Naive thymus-derived CD4-positive, alpha-beta T cell (primary cell): ENCODE data around the gene UBE2L6. TPM values are rescaled to one million over a fixed set of nuclear protein-coding genes. Genes with fewer than 3 reads are reported as not detected.

Source experiments
- ATAC-seq: fragments of 150-1000 bp; cut with Tn5 transposase; 2 replicates; pipeline ENCODE4 v1.10.0; 2021; ENCODE audit warnings: mild to moderate bottlenecking, moderate library complexity
- CTCF ChIA-PET: fragments of 350-600 bp; sonication (Branson Sonifier 250); formaldehyde crosslinking; loops from one replicate; lab custom pipeline; 2021; ENCODE audit warnings: antibody characterized with exemption; lab: Charles Lee
- POLR2A ChIA-PET: fragments of 350-600 bp; sonication (Branson Sonifier 250); formaldehyde crosslinking; loops from one replicate; lab custom pipeline; 2021; ENCODE audit warnings: antibody characterized with exemption, inconsistent platforms; lab: Charles Lee
- DNase-seq, 9 donors: peaks; one replicate each; pipeline versions ENCODE4 v3.0.0 to v3.0.0-alpha.2; 2020 to 2022; ENCODE audit warnings: mixed read lengths in 1 of 9
- H3K27ac ChIP-seq: one replicate; pipeline ENCODE4 v1.7.0; 2013; ENCODE audit warnings: mild to moderate bottlenecking, low read depth, low read length, moderate library complexity
- H3K27me3 ChIP-seq, 2 donors: one replicate each; pipeline ENCODE4 v1.7.0; 2013; ENCODE audit warnings: low read length in 2 of 2, mild to moderate bottlenecking in 2 of 2, moderate library complexity in 2 of 2; ENCODE audit not compliant: control insufficient read depth in 2 of 2, insufficient read depth in 2 of 2
- H3K36me3 ChIP-seq, 3 experiments: 1 replicate in 2 of 3; 2 replicates in 1 of 3; pipeline ENCODE4 v1.7.0; 2013; ENCODE audit warnings: low read length in 3 of 3, mild to moderate bottlenecking in 3 of 3, moderate library complexity in 1 of 3; ENCODE audit not compliant: insufficient read depth in 3 of 3, control insufficient read depth in 2 of 3
- H3K4me1 ChIP-seq, 2 donors: one replicate each; pipeline ENCODE4 v1.7.0; 2013; ENCODE audit warnings: low read length in 2 of 2, mild to moderate bottlenecking in 2 of 2, moderate library complexity in 1 of 2; ENCODE audit not compliant: control insufficient read depth in 2 of 2, insufficient read depth in 2 of 2
- H3K4me3 ChIP-seq: 2 replicates; pipeline ENCODE4 v1.7.0; 2013; ENCODE audit warnings: mild to moderate bottlenecking, low read length
- H3K9me3 ChIP-seq, 3 experiments: 1 replicate in 2 of 3; 2 replicates in 1 of 3; pipeline ENCODE4 v1.7.0; 2013; ENCODE audit warnings: low read length in 3 of 3; ENCODE audit not compliant: control insufficient read depth in 2 of 3
- H3K27ac Mint-ChIP-seq, 9 donors: one replicate each; pipeline ENCODE4 v1.8.0; 2020 to 2022; ENCODE audit warnings: mixed read lengths in 9 of 9, mild to moderate bottlenecking in 8 of 9, moderate library complexity in 5 of 9, inconsistent platforms in 2 of 9
- H3K27me3 Mint-ChIP-seq, 5 donors: one replicate each; pipeline ENCODE4 v1.8.0; 2021 to 2022; ENCODE audit warnings: mixed read lengths in 5 of 5, mild to moderate bottlenecking in 1 of 5
- H3K36me3 Mint-ChIP-seq, 5 donors: one replicate each; pipeline ENCODE4 v1.8.0; 2020 to 2022; ENCODE audit warnings: mixed read lengths in 5 of 5, mild to moderate bottlenecking in 3 of 5, inconsistent platforms in 1 of 5
- H3K4me1 Mint-ChIP-seq, 7 donors: one replicate each; pipeline ENCODE4 v1.8.0; 2020 to 2022; ENCODE audit warnings: mixed read lengths in 7 of 7, mild to moderate bottlenecking in 3 of 7, inconsistent platforms in 1 of 7
- H3K4me3 Mint-ChIP-seq, 10 donors: one replicate each; pipeline ENCODE4 v1.8.0; 2020 to 2022; ENCODE audit warnings: mild to moderate bottlenecking in 10 of 10, mixed read lengths in 10 of 10, moderate library complexity in 6 of 10, inconsistent platforms in 2 of 10
- H3K9me3 Mint-ChIP-seq, 11 donors: one replicate each; pipeline ENCODE4 v1.8.0; 2020 to 2022; ENCODE audit warnings: mixed read lengths in 11 of 11, mild to moderate bottlenecking in 4 of 11, inconsistent platforms in 1 of 11, moderate library complexity in 1 of 11
- intact Hi-C, 2 donors: fragments of 100-400 bp; cut with micrococcal nuclease; formaldehyde crosslinking; loops; one replicate each; pipeline ENCODE4 v1.15.1; 2023
- polyA plus RNA-seq, 2 donors: library from polyadenylated mRNA; unstranded; fragments of 300-500 nt; fragmentation: Illumina TruSeq; gene quantifications; one replicate each; pipeline ENCODE4 v1.2.3, GENCODE V29; 2021
- total RNA-seq, 6 experiments: library from RNA in 5 of 6; stranded (reverse) in 5 of 6; gene quantifications; 1 replicate in 5 of 6; 2 replicates in 1 of 6; pipeline ENCODE4 v1.2.3 and lab custom pipeline; 2021 to 2026

The UBE2L6 gene
- total and polyA plus RNA-seq, 7 experiments from 2014 or later = 51.1 to 326 (median 73.9) TPM

GRCh38 chr11:57547854-57548377 is 19.6 kb downstream of the UBE2L6 start:
- H3K27ac ChIP-seq = no peak overlapping the region

GRCh38 chr11:57546869-57547475 is 20.5 kb downstream of the UBE2L6 start:
- Mint-ChIP-seq H3K4me3 (no peak overlapping the region), H3K27me3 (no peaks in the 10 kb centered on the region), H3K27ac (peak overlapping the region in 4 of 9 donors; percentile 56 to 79 (median 67)), H3K36me3 (peaks cover 0 to 23% (median 9%) of the 10 kb centered on the region in 5 donors), H3K4me1 (peaks cover 0 to 8% (median 3%) of the 10 kb centered on the region in 7 donors), H3K9me3 (peaks cover 0 to 1% (median 0%) of the 10 kb centered on the region in 11 donors)
- Histone ChIP-seq H3K9me3 (no peaks in the 10 kb centered on the region), H3K4me3 (no peak overlapping the region), H3K36me3 (peaks cover 11 to 55% (median 14%) of the 10 kb centered on the region in 3 experiments), H3K27ac (no peak overlapping the region), H3K27me3 (no peaks in the 10 kb centered on the region), H3K4me1 (peaks cover 0 to 12% of the 10 kb centered on the region in 2 donors)
- DNase-seq (no peak), ATAC-seq (no peak)
- ChIA-PET POLR2A (interaction anchor here (1.0 kb wide), 1 partner anchor 16 kb away, joined by 3 read pairs; no protein-coding TSS in a partner anchor), CTCF (interaction anchor here (0.8 to 1.6 kb wide), 3 partner anchors 18 to 23 kb away, joined by 3 to 6 read pairs (median 3); no protein-coding TSS in a partner anchor)
- intact Hi-C loops = no loop called here

More at GRCh38 chr11:57547854-57548377, 19.6 kb downstream of the UBE2L6 start:
- H3K27me3 ChIP-seq = no peaks in the 10 kb centered on the region
- no peak overlapping the region for H3K4me3 ChIP-seq
- ChIA-PET CTCF (interaction anchor here (0.7 to 1.6 kb wide), 4 partner anchors 18 to 223 kb away, joined by 3 to 6 read pairs (median 3); no protein-coding TSS in a partner anchor), POLR2A (interaction anchor here (0.5 to 0.6 kb wide), 2 partner anchors 88 to 1064 kb away, joined by 4 to 7 read pairs; no protein-coding TSS in a partner anchor)
- no peaks in the 10 kb centered on the region for H3K9me3 ChIP-seq
- H3K27ac Mint-ChIP-seq = peak overlapping the region in 7 of 9 donors; percentile 0 to 78 (median 56)
- no peaks in the 10 kb centered on the region for H3K27me3 Mint-ChIP-seq
- peaks cover 0 to 7% (median 2%) of the 10 kb centered on the region in 7 donors for H3K4me1 Mint-ChIP-seq
- no peak for DNase-seq
- peaks cover 0 to 1% (median 0%) of the 10 kb centered on the region in 11 donors for H3K9me3 Mint-ChIP-seq
- H3K36me3 ChIP-seq = peaks cover 14 to 65% (median 20%) of the 10 kb centered on the region in 3 experiments
- intact Hi-C loops = no loop called here
- peak; percentile 46 for ATAC-seq
- peaks cover 0 to 12% of the 10 kb centered on the region in 2 donors for H3K4me1 ChIP-seq
- H3K4me3 Mint-ChIP-seq = no peak overlapping the region
- H3K36me3 Mint-ChIP-seq = peaks cover 0 to 24% (median 12%) of the 10 kb centered on the region in 5 donors

GRCh38 chr11:57546451-57546850 is 21.0 kb downstream of the UBE2L6 start:
- H3K9me3 Mint-ChIP-seq = peaks cover 0 to 1% (median 0%) of the 10 kb centered on the region in 11 donors
- ATAC-seq = no peak
- H3K36me3 ChIP-seq = peaks cover 11 to 50% (median 14%) of the 10 kb centered on the region in 3 experiments
- H3K4me3 Mint-ChIP-seq = no peak overlapping the region
- peaks cover 0 to 8% (median 3%) of the 10 kb centered on the region in 7 donors for H3K4me1 Mint-ChIP-seq
- peaks cover 0 to 12% of the 10 kb centered on the region in 2 donors for H3K4me1 ChIP-seq
- no peaks in the 10 kb centered on the region for H3K27me3 Mint-ChIP-seq
- no peak overlapping the region for H3K27ac ChIP-seq
- H3K27ac Mint-ChIP-seq = peak overlapping the region in 3 of 9 donors; percentile 43 to 59 (median 56)
- H3K36me3 Mint-ChIP-seq = peaks cover 0 to 18% (median 9%) of the 10 kb centered on the region in 5 donors
- H3K27me3 ChIP-seq = no peaks in the 10 kb centered on the region
- intact Hi-C loops = no loop called here
- DNase-seq = no peak
- H3K9me3 ChIP-seq = no peaks in the 10 kb centered on the region
- ChIA-PET CTCF (interaction anchor here (1.6 kb wide), 1 partner anchor 17 kb away, joined by 6 read pairs; no protein-coding TSS in a partner anchor), POLR2A (interaction anchor here (1.0 kb wide), 1 partner anchor 16 kb away, joined by 3 read pairs; no protein-coding TSS in a partner anchor)
- no peak overlapping the region for H3K4me3 ChIP-seq

GRCh38 chr11:57545883-57546282 is 21.6 kb downstream of the UBE2L6 start:
- Mint-ChIP-seq H3K9me3 (peaks cover 0 to 1% (median 0%) of the 10 kb centered on the region in 11 donors), H3K4me1 (peaks cover 0 to 8% (median 3%) of the 10 kb centered on the region in 7 donors), H3K27ac (no peak overlapping the region), H3K27me3 (no peaks in the 10 kb centered on the region), H3K4me3 (no peak overlapping the region), H3K36me3 (peaks cover 0 to 18% (median 9%) of the 10 kb centered on the region in 5 donors)
- intact Hi-C loops = no loop called here
- Histone ChIP-seq H3K4me1 (peaks cover 0 to 12% of the 10 kb centered on the region in 2 donors), H3K27me3 (no peaks in the 10 kb centered on the region), H3K9me3 (no peaks in the 10 kb centered on the region), H3K27ac (no peak overlapping the region), H3K4me3 (no peak overlapping the region), H3K36me3 (peaks cover 10 to 45% (median 14%) of the 10 kb centered on the region in 3 experiments)
- DNase-seq (no peak), ATAC-seq (no peak)
- CTCF ChIA-PET = no interaction called here
- POLR2A ChIA-PET = interaction anchor here (1.0 kb wide), 1 partner anchor 17 kb away, joined by 3 read pairs; no protein-coding TSS in a partner anchor

- Mint-ChIP-seq H3K27me3 (no peaks in the 10 kb centered on the region), H3K36me3 (peaks cover 0 to 14% (median 4%) of the 10 kb centered on the region in 5 donors), H3K4me1 (peaks cover 0 to 8% (median 3%) of the 10 kb centered on the region in 7 donors), H3K9me3 (peaks cover 0 to 1% (median 0%) of the 10 kb centered on the region in 11 donors), H3K27ac (no peak overlapping the region), H3K4me3 (no peak overlapping the region)
- POLR2A ChIA-PET = no interaction called here
- H3K4me1 ChIP-seq = peaks cover 0 to 12% of the 10 kb centered on the region in 2 donors
- H3K4me3 ChIP-seq = no peak overlapping the region
- H3K9me3 ChIP-seq = no peaks in the 10 kb centered on the region
- intact Hi-C loops = no loop called here
- DNase-seq (no peak), ATAC-seq (no peak)
- CTCF ChIA-PET = interaction anchor here (0.5 to 1.0 kb wide), 2 partner anchors 62 to 164 kb away, joined by 3 to 5 read pairs; no protein-coding TSS in a partner anchor
- H3K36me3 ChIP-seq = peaks cover 0 to 32% (median 3%) of the 10 kb centered on the region in 3 experiments
- no peak overlapping the region for H3K27ac ChIP-seq
- no peaks in the 10 kb centered on the region for H3K27me3 ChIP-seq
Measured at GRCh38 chr11:57544566-57544965, 22.9 kb downstream of the UBE2L6 start.

- Histone ChIP-seq H3K27ac (no peak overlapping the region), H3K9me3 (no peaks in the 10 kb centered on the region), H3K27me3 (no peaks in the 10 kb centered on the region), H3K4me1 (peaks cover 0 to 12% of the 10 kb centered on the region in 2 donors), H3K4me3 (no peak overlapping the region), H3K36me3 (peaks cover 0 to 23% (median 3%) of the 10 kb centered on the region in 3 experiments)
- ATAC-seq = no peak
- H3K9me3 Mint-ChIP-seq = peaks cover 0 to 1% (median 0%) of the 10 kb centered on the region in 11 donors
- ChIA-PET POLR2A (no interaction called here), CTCF (no interaction called here)
- no peak overlapping the region for H3K27ac Mint-ChIP-seq
- intact Hi-C loops = no loop called here
- H3K4me1 Mint-ChIP-seq = peaks cover 0 to 8% (median under 1%) of the 10 kb centered on the region in 7 donors
- no peaks in the 10 kb centered on the region for H3K27me3 Mint-ChIP-seq
- peaks cover 0 to 18% (median 4%) of the 10 kb centered on the region in 5 donors for H3K36me3 Mint-ChIP-seq
- H3K4me3 Mint-ChIP-seq = no peak overlapping the region
- DNase-seq = no peak
Measured at GRCh38 chr11:57543593-57543992, 23.9 kb downstream of the UBE2L6 start.
